Calu3 (cell line): ENCODE data around the gene KDSR. TPM values are rescaled to one million over a fixed set of nuclear protein-coding genes. Genes with fewer than 3 reads are reported as not detected.

Source experiments
- BruUV-seq: library from RNA; stranded (reverse); fragments of 400-500 nt; replicated peaks from 2 replicates; lab custom pipeline; 2021; lab: Mats Ljungman, UMichigan
- CTCF ChIA-PET: fragments of 300-600 bp; sonication (Branson Sonifier 250); formaldehyde crosslinking; loops from one replicate; lab custom pipeline; 2022; ENCODE audit warnings: antibody characterized with exemption; lab: Charles Lee
- DNase-seq: peaks from one replicate; pipeline ENCODE4 v3.0.0; 2022
- H3K27ac Mint-ChIP-seq: one replicate; pipeline ENCODE4 v1.8.0; 2022; ENCODE audit warnings: mixed read lengths; ENCODE audit not compliant: unreplicated experiment
- H3K27me3 Mint-ChIP-seq: one replicate; pipeline ENCODE4 v1.8.0; 2022; ENCODE audit warnings: mixed read lengths; ENCODE audit not compliant: unreplicated experiment
- H3K36me3 Mint-ChIP-seq: one replicate; pipeline ENCODE4 v1.8.0; 2022; ENCODE audit warnings: mild to moderate bottlenecking, moderate library complexity, mixed read lengths; ENCODE audit not compliant: insufficient read depth, unreplicated experiment
- H3K4me1 Mint-ChIP-seq: one replicate; pipeline ENCODE4 v1.8.0; 2022; ENCODE audit warnings: mild to moderate bottlenecking, low read depth, mixed read lengths; ENCODE audit not compliant: unreplicated experiment
- H3K4me3 Mint-ChIP-seq: one replicate; pipeline ENCODE4 v1.8.0; 2022; ENCODE audit warnings: mild to moderate bottlenecking, low read depth, moderate library complexity, mixed read lengths; ENCODE audit not compliant: unreplicated experiment
- H3K9me3 Mint-ChIP-seq: one replicate; pipeline ENCODE4 v1.8.0; 2022; ENCODE audit warnings: low read depth, mixed read lengths; ENCODE audit not compliant: unreplicated experiment
- CTCF ChIP-seq: fragments of 200-600 bp; IDR thresholded peaks from one replicate; pipeline ENCODE4 v1.8.0; 2022; ENCODE audit warnings: antibody characterized with exemption; ENCODE audit not compliant: unreplicated experiment
- intact Hi-C: fragments of 100-400 bp; cut with micrococcal nuclease; formaldehyde crosslinking; loops from one replicate; pipeline ENCODE4 v1.10.0; 2022; ENCODE audit not compliant: unreplicated experiment
- total RNA-seq: library from RNA; stranded (reverse); gene quantifications from 2 replicates; pipeline ENCODE4 v1.2.3, GENCODE V29; 2022

Gene KDSR
- total RNA-seq, 1 experiment from 2014 or later = 53.3 TPM

DNA sequence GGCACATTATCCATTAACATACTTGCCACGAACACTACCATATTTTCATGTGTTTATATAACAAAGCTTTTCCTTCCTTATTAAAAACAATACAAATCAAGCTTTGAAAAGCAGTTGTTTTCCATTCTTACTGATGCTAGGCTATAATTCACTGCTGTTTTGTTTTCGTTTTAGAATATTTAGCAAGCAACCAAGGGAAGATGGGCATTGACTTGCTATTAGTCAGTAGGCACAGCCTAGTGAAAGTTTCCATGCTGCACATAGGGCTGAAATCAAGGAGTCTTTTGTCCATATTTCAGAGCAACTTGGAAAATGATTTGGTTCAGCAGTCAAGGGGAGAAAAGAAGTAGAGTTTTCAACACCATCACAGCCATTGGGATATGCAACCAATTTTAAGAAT is 78.7 kb downstream of the KDSR start:
- intact Hi-C loops = no loop called here
- H3K36me3 Mint-ChIP-seq = no peaks in the 10 kb centered on the region
- H3K9me3 Mint-ChIP-seq = no peaks in the 10 kb centered on the region
- H3K27me3 Mint-ChIP-seq = no peaks in the 10 kb centered on the region
- no peak overlapping the region for H3K27ac Mint-ChIP-seq
- no peak overlapping the region for H3K4me3 Mint-ChIP-seq
- no peaks in the 10 kb centered on the region for H3K4me1 Mint-ChIP-seq
- BruUV-seq = no TSS peak
- TF ChIP-seq CTCF = no peak
- no peak for DNase-seq
- CTCF ChIA-PET = no interaction called here

DNA sequence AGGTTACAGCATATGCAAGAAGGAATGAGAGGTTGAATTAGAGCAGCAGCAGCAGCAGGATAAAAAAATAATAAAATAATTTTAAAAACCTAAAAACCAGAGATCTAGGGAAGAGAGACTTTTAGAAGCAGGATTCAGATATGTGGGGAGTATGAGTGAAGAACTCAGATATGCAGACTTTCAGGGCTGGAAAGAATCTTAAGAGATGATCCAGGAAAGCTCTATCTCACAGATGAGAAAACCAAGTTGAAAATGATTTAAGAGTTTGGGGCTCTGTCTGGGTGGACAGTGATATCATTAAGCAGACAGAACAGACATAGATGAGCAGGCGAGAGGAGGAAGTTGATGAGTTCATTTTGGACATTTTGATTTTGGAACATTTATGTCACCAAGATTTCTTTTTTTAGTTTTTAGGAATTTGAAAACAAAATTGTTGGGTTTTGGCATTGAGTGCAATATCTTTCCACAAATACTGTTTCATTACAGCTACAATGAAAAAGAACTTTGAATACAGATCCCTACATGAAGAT is 79.2 kb downstream of the KDSR start:
- Mint-ChIP-seq H3K27ac (no peak overlapping the region), H3K4me3 (no peak overlapping the region)
- CTCF ChIA-PET = no interaction called here

DNA sequence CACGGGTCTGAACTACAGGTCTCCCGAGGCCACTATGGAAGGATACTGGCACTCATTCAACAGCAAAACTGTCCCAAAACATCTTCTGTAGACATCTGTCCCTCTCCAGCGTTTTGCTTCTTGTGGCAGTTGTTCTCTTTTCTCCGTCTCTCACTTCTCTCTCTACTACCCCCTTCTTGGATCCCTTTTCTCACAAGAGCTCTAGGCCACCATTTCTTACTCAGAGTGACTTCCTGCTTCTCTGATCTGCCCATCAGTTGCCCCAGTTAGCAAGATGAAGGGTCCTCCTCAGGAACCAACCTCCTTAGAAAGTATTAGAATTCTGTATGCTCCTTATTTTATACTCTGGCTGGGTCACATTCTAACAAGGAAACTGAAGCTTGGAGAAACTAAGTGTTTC is 80.1 kb downstream of the KDSR start:
- no TSS peak for BruUV-seq
- H3K9me3 Mint-ChIP-seq = no peaks in the 10 kb centered on the region
- no peaks in the 10 kb centered on the region for H3K4me1 Mint-ChIP-seq
- no peak for TF ChIP-seq CTCF
- H3K27ac Mint-ChIP-seq = no peak overlapping the region
- no peak overlapping the region for H3K4me3 Mint-ChIP-seq
- CTCF ChIA-PET = no interaction called here
- H3K36me3 Mint-ChIP-seq = no peaks in the 10 kb centered on the region
- no peaks in the 10 kb centered on the region for H3K27me3 Mint-ChIP-seq
- intact Hi-C loops = no loop called here
- no peak for DNase-seq

More for the DNA sequence above, 79.2 kb downstream of the KDSR start:
- BruUV-seq = no TSS peak
- intact Hi-C loops = no loop called here
- no peaks in the 10 kb centered on the region for H3K4me1 Mint-ChIP-seq
- H3K27me3 Mint-ChIP-seq = no peaks in the 10 kb centered on the region
- no peaks in the 10 kb centered on the region for H3K36me3 Mint-ChIP-seq
- TF ChIP-seq CTCF = no peak
- no peaks in the 10 kb centered on the region for H3K9me3 Mint-ChIP-seq
- no peak for DNase-seq

GRCh38 chr18:63284827-63285733 is 81.9 kb downstream of the KDSR start:
- Mint-ChIP-seq H3K27ac (no peak overlapping the region), H3K4me3 (no peak overlapping the region), H3K4me1 (no peaks in the 10 kb centered on the region), H3K36me3 (no peaks in the 10 kb centered on the region), H3K27me3 (no peaks in the 10 kb centered on the region), H3K9me3 (no peaks in the 10 kb centered on the region)
- no TSS peak for BruUV-seq
- DNase-seq = no peak
- CTCF ChIA-PET = no interaction called here
- intact Hi-C loops = no loop called here
- TF ChIP-seq CTCF = no peak
